H1 (cell line): ENCODE data around the gene MCM6. TPM values are rescaled to one million over a fixed set of nuclear protein-coding genes. Genes with fewer than 3 reads are reported as not detected.

Experiments
- ASH2L ChIP-seq: fragments of 200-600, 300-600 bp; sonication (generic); IDR thresholded peaks from one replicate; pipeline ENCODE4 v1.7.1; 2017; ENCODE audit warnings: low read length
- CEBPB ChIP-seq: IDR thresholded peaks from 2 replicates; pipeline ENCODE4 v1.6.1; 2012; ENCODE audit warnings: low read depth, low read length
- CTBP2 ChIP-seq: IDR thresholded peaks from 2 replicates; pipeline ENCODE4 v1.7.0; 2011; ENCODE audit warnings: borderline replicate concordance, mild to moderate bottlenecking, moderate library complexity, mixed read lengths, low read length; ENCODE audit not compliant: insufficient read depth, insufficient read length
- EP300 ChIP-seq, 2 experiments: IDR thresholded peaks; 1 replicate in 1 of 2; 2 replicates in 1 of 2; pipeline ENCODE4 v1.6.1; 2011 to 2012; ENCODE audit warnings: low read depth in 2 of 2, low read length in 2 of 2, mild to moderate bottlenecking in 2 of 2, borderline replicate concordance in 1 of 2, inconsistent platforms in 1 of 2, moderate library complexity in 1 of 2
- RAD21 ChIP-seq, 2 experiments: IDR thresholded peaks in 1 of 2; conservative IDR thresholded peaks in 1 of 2; 2 replicates each; pipeline ENCODE4 v1.6.1; 2011; ENCODE audit warnings: low read depth in 2 of 2, low read length in 2 of 2, improper control_type of control experiment in 1 of 2, inconsistent platforms in 1 of 2, mild to moderate bottlenecking in 1 of 2, moderate library complexity in 1 of 2
- SAP30 ChIP-seq: fragments of 300-600 bp; sonication (generic); IDR thresholded peaks from 2 replicates; pipeline ENCODE4 v1.7.1; 2012; ENCODE audit warnings: low read length, moderate library complexity, mild to moderate bottlenecking, inconsistent platforms; ENCODE audit not compliant: insufficient read depth, insufficient replicate concordance
- SIX5 ChIP-seq: IDR thresholded peaks from 2 replicates; pipeline ENCODE4 v1.6.1; 2011; ENCODE audit warnings: mild to moderate bottlenecking, low read depth, low read length
- polyA plus RNA-seq, 7 experiments: library from polyadenylated mRNA; depleted of rRNA in 3 of 7; stranded (reverse) in 5 of 7; unstranded in 2 of 7; fragments of >200 nt in 5 of 7; fragments of 200-250 nt in 2 of 7; gene quantifications; 1 replicate in 5 of 7; 2 replicates in 1 of 7; 4 replicates in 1 of 7; pipeline versions ENCODE4 v1.2.1 to v1.2.3, GENCODE V29; 2011 to 2013; ENCODE audit warnings: missing spikeins in 2 of 7, mixed read lengths in 2 of 7
- total RNA-seq: library from RNA; stranded (reverse); fragmentation: NEBNext Ultra II Directional; extraction: Animal tissue kit (Norgen Biotek cat#: 25700); gene quantifications from 2 replicates; pipeline ENCODE4 v1.2.1, GENCODE V29; 2021
- TF ChIP-seq, protein P1 (sequence below): IDR thresholded peaks from 2 replicates; pipeline ENCODE4 v1.6.1; 2012; ENCODE audit warnings: inconsistent platforms
- TF ChIP-seq, protein P2 (sequence below): fragments of 300-600 bp; sonication (generic); IDR thresholded peaks from 2 replicates; pipeline ENCODE4 v1.7.1; 2012; ENCODE audit warnings: low read length, moderate library complexity, mild to moderate bottlenecking, inconsistent platforms; ENCODE audit not compliant: insufficient replicate concordance

MCM6 gene
- total and polyA plus RNA-seq, 2 of the 8 experiments (the other 6 are each of a cell fraction or from before 2014, with no cell fraction given), result 60.2 to 134 TPM

DNA sequence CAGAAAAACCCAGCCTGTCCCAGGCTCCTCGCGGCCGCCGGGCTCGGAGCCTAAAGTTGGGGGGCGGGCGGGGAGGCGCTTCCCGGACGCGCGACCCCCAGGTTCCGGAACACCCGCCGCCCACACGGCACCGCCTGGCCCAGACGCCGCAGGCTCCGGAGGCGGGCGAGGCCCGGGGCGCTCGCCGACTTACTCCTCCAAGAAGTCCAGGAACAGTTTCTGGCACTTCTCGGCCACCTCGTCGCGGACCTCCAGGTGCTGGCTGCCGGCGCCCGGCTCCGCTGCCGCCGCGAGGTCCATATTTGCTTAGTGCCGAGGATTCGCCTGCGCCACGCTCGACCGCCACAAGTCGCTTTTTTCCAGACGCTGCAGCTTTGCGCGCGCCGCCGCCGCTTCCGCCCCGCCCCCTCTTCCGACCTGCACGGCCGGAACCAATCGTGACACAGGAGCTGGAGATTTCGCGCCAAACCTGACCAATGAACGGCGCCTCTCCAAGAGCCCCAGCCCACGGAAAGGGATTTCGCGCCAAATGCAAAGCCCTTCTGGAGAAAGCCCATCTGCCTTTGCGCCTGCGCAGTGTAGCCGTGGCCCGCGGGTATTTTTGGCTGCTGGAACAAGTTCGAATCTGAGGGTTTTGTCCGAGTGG is at the start of gene MCM6 (continued):
- no peak for TF ChIP-seq RAD21 (IDR thresholded peaks at IDR 0.05 in 1 of 2, conservative IDR thresholded peaks at IDR 0.05 in 1 of 2; ENCODE audit: low read depth in 2 of 2, low read length in 2 of 2)
- TF ChIP-seq, protein P1, sequence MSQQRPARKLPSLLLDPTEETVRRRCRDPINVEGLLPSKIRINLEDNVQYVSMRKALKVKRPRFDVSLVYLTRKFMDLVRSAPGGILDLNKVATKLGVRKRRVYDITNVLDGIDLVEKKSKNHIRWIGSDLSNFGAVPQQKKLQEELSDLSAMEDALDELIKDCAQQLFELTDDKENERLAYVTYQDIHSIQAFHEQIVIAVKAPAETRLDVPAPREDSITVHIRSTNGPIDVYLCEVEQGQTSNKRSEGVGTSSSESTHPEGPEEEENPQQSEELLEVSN, result peak; percentile 93
- no peak for TF ChIP-seq CEBPB
- TF ChIP-seq SIX5, result no peak
- TF ChIP-seq, protein P2, sequence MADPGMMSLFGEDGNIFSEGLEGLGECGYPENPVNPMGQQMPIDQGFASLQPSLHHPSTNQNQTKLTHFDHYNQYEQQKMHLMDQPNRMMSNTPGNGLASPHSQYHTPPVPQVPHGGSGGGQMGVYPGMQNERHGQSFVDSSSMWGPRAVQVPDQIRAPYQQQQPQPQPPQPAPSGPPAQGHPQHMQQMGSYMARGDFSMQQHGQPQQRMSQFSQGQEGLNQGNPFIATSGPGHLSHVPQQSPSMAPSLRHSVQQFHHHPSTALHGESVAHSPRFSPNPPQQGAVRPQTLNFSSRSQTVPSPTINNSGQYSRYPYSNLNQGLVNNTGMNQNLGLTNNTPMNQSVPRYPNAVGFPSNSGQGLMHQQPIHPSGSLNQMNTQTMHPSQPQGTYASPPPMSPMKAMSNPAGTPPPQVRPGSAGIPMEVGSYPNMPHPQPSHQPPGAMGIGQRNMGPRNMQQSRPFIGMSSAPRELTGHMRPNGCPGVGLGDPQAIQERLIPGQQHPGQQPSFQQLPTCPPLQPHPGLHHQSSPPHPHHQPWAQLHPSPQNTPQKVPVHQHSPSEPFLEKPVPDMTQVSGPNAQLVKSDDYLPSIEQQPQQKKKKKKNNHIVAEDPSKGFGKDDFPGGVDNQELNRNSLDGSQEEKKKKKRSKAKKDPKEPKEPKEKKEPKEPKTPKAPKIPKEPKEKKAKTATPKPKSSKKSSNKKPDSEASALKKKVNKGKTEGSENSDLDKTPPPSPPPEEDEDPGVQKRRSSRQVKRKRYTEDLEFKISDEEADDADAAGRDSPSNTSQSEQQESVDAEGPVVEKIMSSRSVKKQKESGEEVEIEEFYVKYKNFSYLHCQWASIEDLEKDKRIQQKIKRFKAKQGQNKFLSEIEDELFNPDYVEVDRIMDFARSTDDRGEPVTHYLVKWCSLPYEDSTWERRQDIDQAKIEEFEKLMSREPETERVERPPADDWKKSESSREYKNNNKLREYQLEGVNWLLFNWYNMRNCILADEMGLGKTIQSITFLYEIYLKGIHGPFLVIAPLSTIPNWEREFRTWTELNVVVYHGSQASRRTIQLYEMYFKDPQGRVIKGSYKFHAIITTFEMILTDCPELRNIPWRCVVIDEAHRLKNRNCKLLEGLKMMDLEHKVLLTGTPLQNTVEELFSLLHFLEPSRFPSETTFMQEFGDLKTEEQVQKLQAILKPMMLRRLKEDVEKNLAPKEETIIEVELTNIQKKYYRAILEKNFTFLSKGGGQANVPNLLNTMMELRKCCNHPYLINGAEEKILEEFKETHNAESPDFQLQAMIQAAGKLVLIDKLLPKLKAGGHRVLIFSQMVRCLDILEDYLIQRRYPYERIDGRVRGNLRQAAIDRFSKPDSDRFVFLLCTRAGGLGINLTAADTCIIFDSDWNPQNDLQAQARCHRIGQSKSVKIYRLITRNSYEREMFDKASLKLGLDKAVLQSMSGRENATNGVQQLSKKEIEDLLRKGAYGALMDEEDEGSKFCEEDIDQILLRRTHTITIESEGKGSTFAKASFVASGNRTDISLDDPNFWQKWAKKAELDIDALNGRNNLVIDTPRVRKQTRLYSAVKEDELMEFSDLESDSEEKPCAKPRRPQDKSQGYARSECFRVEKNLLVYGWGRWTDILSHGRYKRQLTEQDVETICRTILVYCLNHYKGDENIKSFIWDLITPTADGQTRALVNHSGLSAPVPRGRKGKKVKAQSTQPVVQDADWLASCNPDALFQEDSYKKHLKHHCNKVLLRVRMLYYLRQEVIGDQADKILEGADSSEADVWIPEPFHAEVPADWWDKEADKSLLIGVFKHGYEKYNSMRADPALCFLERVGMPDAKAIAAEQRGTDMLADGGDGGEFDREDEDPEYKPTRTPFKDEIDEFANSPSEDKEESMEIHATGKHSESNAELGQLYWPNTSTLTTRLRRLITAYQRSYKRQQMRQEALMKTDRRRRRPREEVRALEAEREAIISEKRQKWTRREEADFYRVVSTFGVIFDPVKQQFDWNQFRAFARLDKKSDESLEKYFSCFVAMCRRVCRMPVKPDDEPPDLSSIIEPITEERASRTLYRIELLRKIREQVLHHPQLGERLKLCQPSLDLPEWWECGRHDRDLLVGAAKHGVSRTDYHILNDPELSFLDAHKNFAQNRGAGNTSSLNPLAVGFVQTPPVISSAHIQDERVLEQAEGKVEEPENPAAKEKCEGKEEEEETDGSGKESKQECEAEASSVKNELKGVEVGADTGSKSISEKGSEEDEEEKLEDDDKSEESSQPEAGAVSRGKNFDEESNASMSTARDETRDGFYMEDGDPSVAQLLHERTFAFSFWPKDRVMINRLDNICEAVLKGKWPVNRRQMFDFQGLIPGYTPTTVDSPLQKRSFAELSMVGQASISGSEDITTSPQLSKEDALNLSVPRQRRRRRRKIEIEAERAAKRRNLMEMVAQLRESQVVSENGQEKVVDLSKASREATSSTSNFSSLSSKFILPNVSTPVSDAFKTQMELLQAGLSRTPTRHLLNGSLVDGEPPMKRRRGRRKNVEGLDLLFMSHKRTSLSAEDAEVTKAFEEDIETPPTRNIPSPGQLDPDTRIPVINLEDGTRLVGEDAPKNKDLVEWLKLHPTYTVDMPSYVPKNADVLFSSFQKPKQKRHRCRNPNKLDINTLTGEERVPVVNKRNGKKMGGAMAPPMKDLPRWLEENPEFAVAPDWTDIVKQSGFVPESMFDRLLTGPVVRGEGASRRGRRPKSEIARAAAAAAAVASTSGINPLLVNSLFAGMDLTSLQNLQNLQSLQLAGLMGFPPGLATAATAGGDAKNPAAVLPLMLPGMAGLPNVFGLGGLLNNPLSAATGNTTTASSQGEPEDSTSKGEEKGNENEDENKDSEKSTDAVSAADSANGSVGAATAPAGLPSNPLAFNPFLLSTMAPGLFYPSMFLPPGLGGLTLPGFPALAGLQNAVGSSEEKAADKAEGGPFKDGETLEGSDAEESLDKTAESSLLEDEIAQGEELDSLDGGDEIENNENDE, result no peak
- TF ChIP-seq EP300 (IDR thresholded peaks at IDR 0.05; ENCODE audit: borderline replicate concordance in 1 of 2, low read depth in 2 of 2, low read length in 2 of 2), result no peak
- TF ChIP-seq ASH2L, result peak; percentile 66
- no peak for TF ChIP-seq SAP30
- peak; percentile 59 for TF ChIP-seq CTBP2
